Activated CD4-positive, CD25-positive, alpha-beta regulatory T cell treated with anti-CD3 and anti-CD28 coated beads, Interleukin-2, amount 50 U/mL, for 16 hours (primary cell): Measurements from ENCODE around the gene GNA14.
"Not testable (repeated sequence)": the region's sequence is repeated elsewhere in the genome, so short reads cannot be mapped to it uniquely, and the experiment has no call there.

Experiments used
- DNase-seq: peaks from one replicate; pipeline ENCODE4 v3.0.0-alpha.2; 2020; ENCODE audit warnings: low read depth, low spot score

The GNA14 gene

DNA sequence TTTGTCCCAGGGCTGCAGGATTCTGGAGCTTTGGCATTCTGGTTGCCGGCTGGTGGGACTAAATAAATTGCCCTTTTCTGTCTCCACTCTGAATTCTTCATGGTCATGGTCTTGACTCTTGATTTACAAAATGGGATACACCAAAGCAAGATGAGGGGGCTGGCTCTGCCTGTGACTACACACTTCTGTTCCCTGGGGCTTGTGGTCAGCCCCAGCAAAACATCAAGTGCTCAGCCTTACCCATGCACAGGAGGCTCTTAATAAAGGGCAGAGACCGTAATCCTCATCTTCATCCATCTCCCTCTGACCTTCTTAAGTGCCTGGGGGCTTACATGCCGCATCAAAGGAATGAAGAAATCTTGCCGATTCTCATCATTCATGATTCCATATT is 198.0 kb downstream of the GNA14 start:
- DNase-seq, result no peak

DNA sequence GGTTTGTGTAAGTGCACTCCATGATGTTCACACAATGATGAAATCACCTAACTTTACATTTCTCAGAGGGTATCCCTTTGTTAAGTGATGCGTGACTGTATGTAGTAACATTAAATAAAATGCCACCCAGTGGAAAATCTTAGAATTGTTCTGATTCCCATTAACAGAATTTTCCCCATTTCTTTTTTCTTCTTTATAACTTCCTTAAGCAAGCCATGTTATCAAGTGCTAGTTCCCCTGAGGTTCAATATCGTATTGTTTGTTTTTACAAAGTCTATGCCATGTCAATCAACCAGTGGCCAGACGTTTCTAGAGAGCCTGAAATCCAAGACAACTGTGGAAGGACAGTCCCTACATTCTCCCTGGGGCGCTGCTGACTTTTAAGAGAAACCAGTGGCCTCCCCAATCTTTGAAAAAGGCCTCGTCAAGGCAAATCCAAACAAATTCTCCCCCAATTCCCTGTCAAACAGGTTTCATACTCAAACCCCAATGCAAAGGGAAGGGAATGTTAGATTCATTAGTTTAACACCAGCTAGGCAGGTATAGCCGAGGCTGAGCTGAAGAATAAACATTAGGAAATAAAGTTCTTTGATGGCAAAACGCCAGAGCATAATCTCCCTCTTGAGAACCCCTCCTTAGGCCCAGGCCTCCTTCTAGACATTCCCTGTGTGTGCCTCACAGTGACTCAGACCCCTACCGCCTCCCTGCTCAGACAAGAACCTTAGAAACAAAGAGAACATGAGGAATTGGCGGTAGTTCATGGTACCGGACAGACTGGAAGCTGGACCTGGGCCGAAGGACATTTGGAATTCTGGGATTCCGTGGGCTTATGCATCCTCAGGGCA is 198.7 kb downstream of the GNA14 start:
- no peak for DNase-seq

DNA sequence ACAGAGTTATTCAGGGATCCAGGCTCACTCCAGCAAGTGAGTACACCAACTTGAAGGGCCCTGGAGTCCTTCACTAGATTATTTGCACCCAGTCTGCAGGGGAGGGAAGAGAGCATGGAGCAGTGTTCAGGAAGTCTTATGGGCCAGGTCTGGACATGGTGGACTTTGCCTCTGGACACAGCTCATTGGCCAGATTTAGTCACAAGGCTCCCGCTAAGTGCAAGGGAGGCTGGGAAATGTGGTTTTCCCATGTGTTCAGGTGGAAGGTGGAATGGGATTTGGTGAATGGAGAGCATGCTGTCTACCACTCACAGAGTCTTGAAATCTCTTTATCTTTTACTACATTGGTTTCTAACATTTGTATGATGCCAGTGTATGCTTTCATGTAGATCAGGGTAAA is 200.5 kb downstream of the GNA14 start:
- DNase-seq, result no peak

DNA sequence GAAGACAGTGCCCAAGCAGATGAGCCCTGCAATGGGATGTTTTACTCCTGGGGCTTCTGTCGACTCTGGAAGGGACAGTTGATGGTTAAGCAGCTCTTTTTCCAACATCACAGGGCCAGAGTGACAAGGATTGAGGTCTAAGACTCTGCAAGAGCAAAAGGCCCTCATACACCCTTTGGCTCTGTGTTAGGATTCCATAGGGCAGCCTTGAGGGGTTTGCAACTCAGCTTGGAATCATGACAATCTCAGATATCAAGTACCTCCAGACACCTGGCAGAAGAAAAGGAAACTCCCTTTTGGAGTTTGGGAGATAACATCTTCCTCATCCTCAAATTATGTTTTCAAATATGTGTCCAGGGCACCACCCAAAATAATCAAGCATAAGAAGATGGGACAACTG is 205.7 kb downstream of the GNA14 start:
- DNase-seq, result no peak

DNA sequence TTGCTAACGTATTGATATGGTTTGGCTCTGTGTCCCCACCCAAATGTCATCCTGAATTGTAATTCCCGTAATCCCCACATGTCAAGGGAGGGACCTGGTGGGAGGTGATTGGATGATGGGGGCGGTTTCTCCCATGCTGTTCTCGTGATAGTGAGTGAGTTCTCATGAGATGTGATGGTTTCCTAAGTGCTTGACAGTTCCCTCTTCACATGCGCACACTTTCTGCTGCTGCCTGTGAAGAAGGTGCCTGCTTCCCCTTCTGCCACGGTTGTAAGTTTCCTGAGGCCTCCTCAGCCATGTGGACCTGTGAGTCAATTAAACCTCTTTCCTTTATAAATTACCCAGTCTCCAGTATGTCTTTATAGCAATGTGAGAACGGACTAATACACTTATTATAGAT is 207.0 kb downstream of the GNA14 start:
- not testable (repeated sequence) for DNase-seq

DNA sequence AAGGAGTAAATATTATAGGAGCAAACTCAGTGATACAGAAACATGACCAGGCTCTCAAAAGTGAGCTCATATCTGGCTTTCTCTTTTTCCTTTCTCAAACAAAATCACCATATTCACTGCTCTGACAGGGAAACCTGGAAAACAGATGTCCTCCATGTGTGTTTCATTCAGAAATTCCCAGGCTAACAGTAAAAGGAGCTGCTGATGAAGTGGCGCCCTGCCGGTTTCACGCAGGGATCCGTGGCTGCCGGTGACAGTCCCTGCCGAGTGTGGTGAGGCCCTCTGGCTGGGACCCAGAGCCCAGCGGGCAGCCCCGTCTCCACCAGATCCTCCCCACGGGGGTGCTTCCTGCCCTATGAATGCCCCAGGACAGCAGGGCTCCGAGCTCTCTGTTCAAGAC is 208.1 kb downstream of the GNA14 start:
- no peak for DNase-seq

DNA sequence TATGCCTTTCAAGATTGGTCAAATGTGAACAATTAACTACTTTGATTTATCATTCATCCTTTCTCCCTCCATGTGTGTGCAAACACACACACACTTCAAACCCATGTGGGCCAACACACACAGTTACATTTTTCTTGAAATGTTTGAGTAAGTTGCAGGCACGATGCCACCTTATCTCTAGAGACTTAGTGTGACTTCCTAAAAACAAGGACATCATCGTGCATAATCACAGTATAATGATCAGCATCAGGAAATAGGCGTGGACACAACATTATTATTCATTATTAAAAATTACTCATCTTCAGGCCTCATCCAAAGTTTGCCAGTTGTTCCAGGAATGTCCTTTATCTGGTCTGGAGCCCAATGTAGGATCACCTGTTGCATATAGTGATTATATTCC is 209.5 kb downstream of the GNA14 start:
- no peak for DNase-seq

DNA sequence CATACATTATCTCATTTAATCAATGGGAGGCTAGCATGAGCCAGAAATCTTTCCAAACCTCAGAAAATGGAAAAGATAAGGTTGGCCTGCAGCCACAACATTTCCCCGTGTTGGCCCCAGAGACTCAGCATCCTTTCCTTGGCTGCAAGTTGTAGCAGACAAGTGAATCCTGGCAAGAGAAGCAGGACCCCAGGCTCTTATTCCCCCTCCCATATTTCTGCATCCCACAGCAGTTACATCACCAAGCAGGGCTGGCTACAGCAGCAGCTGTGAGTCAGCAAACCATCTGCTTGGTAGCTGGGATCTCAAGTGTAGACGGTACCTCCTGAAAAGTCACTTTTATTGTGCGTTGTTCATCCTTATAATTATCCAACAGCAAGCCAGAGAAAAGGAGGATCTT is 212.4 kb downstream of the GNA14 start:
- no peak for DNase-seq

DNA sequence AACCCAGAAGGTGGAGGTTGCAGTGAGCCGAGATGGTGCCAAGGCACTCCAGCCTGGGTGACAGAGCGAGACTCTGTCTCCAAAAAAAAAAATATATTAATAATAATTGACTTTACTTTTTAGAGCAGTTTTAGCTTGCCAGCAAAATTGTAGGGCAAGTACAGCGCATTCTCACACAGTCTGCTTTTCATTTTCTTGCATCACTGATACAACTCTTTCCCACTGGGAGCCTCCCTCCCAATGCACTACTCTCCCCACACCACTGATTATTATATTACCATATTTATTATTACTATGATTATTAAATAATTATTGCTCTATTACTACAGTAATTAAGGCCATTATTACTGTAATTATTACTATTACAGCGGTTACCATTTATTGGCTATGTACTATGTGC is 212.8 kb downstream of the GNA14 start:
- DNase-seq, result no peak

DNA sequence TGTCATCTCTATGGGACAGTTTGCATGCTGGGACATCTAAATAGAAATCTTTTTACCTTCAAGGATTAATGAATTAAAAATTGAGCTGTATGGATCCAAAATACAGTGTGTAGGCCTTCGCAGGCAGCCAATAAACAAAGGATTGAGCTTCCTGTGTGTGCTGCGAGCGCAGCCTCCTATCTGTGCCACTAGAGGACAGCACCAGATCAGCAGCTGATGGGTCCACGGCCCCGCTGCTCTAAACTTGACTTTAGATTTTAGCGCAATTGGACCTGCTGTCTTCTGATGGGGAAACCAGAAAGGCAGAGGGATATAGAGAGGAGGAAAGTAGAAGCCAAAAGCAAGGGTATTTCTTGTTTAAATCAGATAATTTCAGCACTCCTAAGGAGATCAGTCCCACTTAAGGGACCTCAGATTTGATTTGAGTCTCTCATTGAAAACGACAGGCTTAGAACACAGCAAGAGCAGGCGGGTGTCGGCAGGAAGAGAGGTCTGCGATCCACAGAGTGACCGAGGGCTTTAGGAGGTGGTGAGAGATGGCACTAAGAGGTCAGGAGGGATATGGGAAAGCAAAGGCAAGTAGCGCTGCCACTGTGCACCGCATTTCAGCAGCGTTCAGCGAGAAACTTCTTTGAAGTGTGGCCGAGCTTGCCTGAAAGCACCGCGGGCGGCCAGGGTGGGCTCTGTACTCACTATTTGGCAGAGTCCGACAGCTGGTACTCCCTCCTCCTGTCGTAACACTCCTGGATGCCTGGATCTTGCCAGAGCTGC is 214.3 kb downstream of the GNA14 start:
- DNase-seq, result no peak

DNA sequence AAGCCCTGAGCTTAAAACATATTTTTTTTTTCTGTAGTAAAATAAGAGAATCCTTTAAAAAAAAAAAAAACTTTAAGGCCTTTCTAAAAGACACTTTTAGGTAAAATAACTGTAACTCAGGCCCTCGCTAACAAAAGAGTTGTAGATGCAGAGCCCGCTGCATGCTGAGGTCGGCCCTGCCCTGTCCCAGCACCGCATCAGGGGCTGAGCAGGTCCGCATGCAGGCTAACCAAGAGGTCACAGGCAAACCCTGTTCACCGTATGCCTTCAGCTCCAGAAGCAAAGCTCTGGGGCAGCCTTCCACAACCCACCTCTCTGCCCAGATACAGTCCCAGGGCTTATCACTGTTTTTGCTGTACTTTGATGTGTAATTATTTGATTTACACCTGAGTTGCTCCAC is 216.1 kb downstream of the GNA14 start:
- DNase-seq, result no peak

DNA sequence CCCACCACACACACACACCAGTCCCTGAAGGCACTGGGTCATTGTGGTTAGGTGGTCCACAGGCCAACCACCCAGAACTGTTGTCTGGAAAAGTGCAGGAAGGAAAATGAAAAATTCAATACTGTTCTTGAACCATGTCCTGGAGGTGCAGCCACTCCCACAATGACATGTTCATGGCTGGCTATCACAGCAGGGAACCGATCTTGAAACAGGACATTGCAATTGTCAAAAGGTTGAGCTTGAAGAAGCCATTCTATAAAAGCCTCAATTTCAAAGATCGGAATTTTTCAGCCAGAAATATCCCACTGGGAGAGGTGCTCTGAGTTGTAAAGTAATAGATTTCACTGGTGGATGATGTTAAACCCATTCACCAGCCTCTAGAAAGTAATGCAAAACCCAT is 218.2 kb downstream of the GNA14 start:
- DNase-seq, result no peak

DNA sequence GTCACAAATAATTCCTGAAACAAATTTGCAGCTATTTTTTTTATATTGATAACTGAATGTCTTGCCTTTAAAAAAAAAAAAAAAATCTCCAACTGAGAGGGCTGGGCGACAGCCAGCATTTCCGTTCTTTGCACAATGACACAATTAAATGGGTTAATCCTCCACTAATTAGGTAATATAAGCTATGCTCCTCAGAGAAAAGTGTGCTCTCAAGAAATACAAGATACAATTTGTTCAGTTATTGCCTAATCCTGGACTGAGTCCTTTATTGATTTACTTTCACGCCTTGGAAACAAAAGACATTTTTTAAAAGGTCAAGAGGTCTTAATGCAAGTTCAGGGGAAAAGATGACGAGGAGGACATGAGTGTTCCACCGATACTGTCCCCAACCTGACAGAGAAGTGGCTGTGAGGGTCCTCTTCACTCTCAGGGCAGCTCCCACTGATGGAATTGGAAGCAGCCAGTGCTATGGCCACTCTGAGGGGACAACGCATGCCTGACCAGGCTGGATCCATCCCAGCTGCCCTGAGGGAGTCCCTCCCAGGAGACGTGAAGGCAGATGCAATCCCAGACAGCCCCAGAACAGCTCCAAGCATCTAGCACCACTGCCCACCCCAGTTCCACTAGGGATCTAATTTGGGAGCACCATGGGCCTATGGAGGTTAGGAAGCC is 220.7 kb downstream of the GNA14 start:
- DNase-seq, result no peak

DNA sequence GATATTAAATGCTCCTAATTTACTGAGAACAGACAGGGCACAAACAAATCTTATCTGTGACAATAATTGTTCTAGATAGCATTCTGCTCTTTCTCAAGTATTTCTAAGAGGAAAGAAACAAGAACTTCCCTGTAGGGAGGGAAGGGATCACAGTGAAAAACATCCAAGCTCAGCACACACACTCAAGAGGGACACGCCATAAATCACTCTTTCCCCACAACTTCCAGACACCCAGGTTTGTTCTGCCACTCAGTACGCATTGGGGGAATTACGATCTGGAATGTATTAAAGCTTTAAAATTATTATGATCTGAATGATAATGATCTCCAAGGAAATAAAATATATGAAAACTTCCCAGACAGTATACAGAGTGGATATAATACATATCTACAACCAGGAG is 221.4 kb downstream of the GNA14 start:
- DNase-seq, result no peak

DNA sequence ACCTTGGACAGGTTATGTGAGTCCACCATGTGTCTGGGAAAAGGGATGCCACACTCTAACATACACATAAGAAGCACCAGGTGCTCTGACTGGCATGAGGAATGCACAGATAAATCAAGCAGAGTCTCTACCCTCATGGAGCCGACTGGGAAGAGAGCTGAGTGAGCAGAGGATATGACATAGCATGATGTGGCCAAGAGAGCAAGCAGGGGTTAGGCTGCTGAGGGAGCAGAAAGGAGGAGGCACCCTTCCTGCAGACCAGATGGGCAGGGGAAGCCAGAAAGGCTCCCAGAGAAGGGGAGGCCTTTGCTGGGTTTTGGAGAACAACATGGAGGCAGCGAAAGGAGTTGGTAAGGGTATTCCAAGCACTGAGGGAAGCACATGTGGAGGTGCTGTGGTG is 223.1 kb downstream of the GNA14 start:
- DNase-seq, result no peak

DNA sequence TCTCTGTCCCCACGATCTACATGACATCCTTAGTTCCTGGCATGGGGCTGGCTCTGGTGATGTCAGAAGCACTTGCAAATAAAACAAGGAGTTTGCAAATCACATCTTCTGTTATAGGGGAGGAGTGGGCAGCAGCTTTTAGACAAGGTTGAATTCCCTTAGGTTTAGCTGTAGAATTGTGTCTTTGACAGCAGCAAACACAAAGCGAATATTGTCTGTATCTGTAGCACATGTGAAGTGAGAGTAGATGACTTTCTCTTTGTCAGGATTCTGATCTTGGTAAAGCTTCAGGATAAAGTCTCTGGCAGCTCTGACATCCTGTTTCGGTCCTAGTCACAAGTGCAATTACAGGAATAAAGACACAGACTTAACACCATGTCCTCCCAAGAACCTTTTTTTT is 224.3 kb downstream of the GNA14 start:
- no peak for DNase-seq

DNA sequence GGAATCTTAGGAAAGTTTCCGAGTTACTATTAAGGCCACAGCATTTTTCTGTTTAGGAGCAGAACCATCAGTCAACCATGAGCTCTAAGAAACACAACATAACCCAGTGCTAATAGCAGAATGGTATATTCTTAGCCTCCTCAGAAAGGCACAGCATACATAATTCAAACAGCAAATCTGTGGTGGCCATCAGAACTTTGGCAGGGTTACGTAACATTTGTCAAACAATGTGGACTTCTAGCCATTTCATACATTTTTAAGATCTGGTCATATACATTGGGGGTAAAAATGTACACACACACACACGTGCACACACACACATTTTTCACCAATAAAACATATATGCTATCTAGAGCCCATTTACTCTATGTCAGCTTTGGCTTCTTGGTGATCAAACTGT is 225.2 kb downstream of the GNA14 start:
- no peak for DNase-seq

DNA sequence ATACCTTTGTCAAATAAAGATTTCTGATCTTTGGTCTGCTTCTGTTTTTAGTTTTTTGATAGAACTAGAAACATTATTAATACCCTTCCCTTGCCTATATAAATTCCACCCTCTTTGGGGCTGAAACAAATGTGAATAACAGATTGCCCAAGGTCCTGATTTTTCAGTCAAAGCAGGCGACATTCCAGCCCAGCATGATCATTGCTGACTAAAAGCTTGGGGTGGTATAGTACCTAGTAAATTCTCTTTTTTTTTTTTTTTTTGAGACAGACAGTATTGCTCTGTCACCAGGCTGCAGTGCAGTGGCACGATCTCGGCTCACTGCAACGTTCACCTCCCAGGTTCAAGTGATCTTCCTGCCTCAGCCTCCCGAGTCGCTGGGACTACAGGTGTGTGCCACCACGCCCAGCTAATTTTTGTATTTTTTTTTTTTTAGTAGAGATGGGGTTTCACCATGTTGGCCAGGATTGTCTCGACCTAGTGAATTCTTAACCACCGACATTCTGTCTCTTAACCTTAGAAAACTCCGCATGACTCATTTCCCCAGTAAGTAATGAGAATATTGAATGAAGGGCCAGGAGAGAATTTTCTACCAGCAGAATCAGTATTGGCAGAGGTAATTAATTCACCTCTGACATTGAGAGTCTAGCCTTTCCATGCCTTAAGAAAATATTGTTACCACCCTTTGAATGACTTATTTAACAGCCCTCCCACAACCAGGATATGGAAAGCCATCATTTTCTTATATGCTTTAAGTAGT is 226.4 kb downstream of the GNA14 start:
- no peak for DNase-seq

DNA sequence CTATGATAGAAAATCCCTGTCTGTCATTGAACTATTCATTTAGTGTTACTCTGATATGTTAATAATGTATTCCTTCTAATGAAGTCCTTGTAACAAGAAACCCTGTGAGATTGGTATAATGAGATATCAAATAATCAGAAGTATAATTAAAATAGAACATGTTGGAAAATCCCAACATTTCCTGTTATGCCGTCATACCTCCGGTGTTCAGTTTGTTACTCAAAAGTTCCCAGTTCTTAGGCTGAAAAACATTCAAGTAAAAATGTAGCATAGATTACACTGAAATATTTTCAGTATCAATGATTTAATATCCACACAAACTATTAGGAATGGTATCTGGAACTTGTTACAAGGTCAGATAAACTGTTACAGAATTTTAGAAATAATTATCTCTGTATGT is 227.5 kb downstream of the GNA14 start:
- no peak for DNase-seq

DNA sequence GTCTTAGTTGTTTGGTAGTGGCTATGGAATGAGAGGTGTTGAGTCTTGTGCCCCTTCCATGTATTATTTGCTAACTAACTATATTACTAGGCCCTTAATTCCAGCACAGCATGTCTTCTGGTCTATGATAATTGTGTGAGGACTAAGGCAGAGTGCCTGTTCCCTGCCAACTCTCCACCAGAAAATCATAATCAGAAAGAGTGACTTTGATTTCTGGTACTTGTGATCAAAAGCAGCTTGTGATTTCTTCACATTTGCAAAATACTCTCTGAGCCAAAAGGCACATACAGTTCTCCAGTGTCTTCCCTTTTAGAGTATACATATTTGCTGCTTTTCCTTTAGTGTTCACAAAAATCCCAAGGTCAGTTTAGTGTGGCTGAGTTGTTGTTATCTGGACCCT is 229.9 kb downstream of the GNA14 start:
- DNase-seq, result no peak

DNA sequence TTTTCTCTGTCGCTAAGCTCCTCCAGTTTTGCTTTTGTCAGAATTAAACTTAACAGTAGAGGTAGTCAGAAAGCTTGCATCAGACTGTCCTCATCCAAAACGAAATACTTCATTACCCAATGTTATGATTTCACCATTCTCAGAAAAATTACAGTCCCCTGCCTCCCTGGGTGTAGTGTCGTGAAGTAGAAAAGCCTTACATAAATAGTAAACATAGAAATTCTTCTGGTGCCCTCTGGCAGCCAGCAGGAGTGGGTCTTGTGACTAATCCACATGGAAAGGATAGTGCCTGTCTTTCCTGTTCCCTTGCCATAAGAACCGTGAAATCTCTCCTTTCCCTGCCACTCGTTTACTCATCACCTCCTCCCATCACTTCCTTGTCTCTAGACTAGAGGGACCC is 230.6 kb downstream of the GNA14 start:
- DNase-seq, result no peak

DNA sequence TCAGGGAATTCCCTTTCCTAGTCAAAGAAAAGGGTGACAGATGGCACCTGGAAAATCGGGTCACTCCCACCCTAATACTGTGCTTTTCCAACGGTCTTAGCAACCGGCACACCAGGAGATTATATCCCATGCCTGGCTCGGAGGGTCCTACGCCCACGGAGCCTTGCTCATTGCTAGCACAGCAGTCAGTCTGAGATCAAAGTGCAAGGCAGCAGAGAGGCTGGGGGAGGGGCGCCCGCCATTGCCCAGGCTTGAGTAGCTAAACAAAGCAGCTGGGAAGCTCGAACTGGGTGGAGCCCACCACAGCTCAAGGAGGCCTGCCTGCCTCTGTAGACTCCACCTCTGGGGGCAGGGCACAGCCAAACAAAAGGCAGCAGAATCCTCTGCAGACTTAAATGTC is 239.6 kb downstream of the GNA14 start:
- DNase-seq, result not testable (repeated sequence)
